HuH-7 (cell line): Measurements from ENCODE around the gene MSH3.
A peak's percentile ranks its signal among the peaks of the same experiment; 100 is the strongest.
"Not testable (repeated sequence)": the region's sequence is repeated elsewhere in the genome, so short reads cannot be mapped to it uniquely, and the experiment has no call there.

Experiments used
- DNase-seq: peaks from one replicate; pipeline ENCODE4 v3.0.0; 2011; ENCODE audit warnings: low spot score

The MSH3 gene

DNA sequence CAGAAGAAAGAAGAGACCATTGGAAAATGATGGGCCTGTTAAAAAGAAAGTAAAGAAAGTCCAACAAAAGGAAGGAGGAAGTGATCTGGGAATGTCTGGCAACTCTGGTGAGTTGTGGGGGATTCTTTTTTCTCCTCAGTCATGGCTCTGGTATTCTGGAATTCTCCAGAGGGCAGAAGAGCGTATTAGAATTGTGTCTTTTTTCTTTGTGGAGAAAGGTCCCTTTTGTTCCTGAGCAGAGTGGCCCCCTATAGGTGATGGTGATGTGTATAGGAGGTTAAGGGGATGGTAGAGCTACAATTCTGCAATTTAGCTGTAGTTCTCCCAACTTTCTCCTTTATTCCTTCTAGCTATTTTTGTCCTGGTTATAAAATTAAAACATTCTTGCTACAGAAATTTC lies 2.0 kb downstream of the MSH3 start:
- no peak for DNase-seq

- no peak for DNase-seq
Measured at GRCh38 chr5:80659106-80659505, 4.7 kb downstream of the MSH3 start.

- DNase-seq: not testable (repeated sequence)
Measured at GRCh38 chr5:80660661-80661060, 6.2 kb downstream of the MSH3 start.

DNA sequence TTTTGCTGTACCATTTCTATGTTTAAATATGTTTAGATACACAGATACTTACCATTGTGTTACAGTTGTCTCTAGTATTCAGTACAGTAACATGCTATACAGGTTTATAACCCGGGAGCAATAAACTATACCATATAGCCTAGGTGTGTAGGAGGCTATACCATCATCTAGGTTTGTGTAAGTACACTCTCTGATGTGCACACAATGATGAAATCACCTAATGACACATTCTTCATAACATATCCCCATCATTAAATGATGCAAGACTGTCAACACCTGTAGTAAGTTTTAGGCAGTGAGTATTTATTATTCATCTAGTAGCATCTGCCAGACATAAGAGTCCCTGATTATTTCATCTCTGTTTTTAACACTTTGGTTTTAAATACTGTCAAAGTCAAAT lies 7.7 kb downstream of the MSH3 start:
- DNase-seq: no peak

DNA sequence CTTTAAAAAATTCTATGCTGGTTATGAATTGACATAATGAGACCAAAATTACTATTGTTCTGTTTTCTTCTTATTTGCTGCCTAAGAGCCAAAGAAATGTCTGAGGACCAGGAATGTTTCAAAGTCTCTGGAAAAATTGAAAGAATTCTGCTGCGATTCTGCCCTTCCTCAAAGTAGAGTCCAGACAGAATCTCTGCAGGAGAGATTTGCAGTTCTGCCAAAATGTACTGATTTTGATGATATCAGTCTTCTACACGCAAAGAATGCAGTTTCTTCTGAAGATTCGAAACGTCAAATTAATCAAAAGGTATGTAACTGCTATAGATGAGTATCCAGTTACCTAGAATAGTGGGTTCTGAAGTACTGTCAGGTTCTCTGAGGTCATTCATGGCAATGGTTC lies 10.6 kb downstream of the MSH3 start:
- no peak for DNase-seq

GRCh38 chr5:80667384-80667783 lies 12.9 kb downstream of the MSH3 start:
- DNase-seq: no peak

GRCh38 chr5:80668016-80668969 lies 13.8 kb downstream of the MSH3 start:
- no peak for DNase-seq

DNA sequence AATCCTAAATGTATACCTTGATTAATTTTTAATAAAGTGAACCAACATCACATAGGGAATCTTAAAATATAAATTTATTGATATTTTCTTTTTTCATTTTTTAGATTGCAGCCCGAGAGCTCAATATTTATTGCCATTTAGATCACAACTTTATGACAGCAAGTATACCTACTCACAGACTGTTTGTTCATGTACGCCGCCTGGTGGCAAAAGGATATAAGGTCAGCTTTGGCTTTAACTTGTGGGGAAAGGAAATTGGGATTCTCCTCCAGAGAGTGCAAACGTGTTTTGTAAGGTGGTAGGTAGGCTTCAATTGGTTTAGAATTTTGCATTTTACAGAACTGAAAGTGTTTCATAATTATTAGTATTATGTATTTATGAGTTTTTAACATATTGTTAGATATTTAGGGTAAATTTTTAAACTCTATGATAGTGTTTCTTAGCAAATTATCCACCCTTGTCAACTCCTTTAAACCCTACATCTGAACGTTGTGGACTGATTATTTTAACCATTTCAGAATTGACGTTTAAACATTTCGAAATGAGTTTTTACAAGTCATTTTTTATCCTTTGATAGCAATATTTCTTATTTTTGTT lies 17.8 kb downstream of the MSH3 start:
- peak; percentile 64 for DNase-seq

- DNase-seq: no peak
Measured at GRCh38 chr5:80676706-80677105, 22.3 kb downstream of the MSH3 start.

GRCh38 chr5:80686757-80687156 lies 32.3 kb downstream of the MSH3 start:
- DNase-seq: no peak

- DNase-seq: no peak
Measured at GRCh38 chr5:80688648-80689420, 34.4 kb downstream of the MSH3 start.

- no peak for DNase-seq
Measured at GRCh38 chr5:80689627-80690026, 35.2 kb downstream of the MSH3 start.

DNA sequence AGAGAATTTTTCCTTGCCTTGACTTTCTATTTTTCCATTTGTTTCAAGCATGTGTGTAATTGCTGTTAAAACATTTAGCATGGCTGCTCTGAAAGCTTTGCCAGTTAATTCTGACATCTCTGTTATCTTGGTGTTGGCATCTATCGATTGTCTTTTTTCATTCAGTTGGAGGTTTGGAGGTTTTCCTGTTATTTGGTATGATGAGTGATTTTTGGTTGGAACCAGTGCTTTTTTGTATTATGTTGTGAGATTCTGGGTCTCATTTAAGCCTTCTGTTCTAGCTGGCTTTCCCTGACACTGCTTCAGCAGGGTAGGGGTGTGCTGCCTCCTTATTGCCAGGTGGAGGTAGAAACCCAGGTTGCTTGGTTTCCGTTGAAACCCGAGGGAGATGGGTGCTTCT lies 41.2 kb downstream of the MSH3 start:
- no peak for DNase-seq

- DNase-seq: no peak
Measured at GRCh38 chr5:80696450-80696849, 42.0 kb downstream of the MSH3 start.

DNA sequence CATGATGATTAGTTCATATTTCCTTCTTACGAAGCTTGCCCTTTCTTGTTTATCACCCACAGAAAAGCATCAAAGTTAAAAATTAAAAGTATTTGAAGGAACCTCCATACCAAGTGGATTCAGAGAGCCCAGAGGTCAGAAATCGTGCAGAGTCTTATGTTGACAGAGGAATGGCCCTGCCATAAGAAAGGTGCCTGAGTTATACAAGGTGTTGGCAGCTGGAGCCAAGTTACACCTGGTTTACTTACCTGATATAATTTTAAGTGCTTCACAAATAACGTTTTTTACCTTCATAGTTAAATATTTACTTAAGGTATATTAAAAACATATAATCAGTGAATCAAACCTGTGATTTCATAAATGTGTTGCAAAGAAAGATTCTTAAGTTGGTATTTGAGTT lies 42.6 kb downstream of the MSH3 start:
- no peak for DNase-seq

- no peak for DNase-seq
Measured at GRCh38 chr5:80698369-80698768, 43.9 kb downstream of the MSH3 start.

DNA sequence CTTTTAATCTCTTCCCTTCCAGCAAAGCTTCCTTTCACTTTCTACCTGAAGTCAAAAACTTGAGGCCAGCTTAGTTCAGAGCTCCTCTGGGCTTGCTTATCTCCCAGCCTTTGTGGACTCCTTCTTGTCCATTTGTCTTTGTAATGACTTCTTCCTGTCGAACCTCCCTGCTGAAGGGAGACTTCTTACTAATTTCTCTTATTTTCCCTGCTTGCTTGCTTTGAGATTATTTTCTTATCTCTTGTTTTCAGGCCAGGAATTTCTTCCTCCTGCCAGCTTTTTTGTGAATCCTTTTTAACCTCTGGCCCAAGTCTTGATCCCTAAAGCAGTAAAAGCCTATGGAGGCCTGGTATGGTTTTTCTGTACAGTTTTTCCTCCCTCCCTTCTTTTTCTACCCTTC lies 47.1 kb downstream of the MSH3 start:
- DNase-seq: no peak

DNA sequence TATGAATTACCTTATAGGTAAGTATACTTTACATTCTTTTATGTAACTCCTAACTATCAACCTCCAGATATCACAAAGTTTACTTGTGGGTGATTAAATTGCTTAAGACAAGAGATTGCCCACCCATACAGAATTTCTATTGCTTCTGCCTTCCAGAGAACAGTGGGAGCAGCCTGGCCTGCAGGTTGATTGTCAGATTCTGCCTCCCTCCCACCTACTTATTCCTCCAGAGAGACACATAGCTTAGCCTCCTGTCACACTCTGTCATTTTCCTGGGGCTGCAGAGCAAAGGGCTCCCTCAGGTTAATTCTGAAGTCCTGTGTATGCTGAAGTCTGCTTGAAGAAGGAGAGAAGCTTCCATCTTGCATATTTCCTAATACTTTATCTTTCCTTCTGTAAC lies 48.8 kb downstream of the MSH3 start:
- no peak for DNase-seq

GRCh38 chr5:80703747-80704146 lies 49.3 kb downstream of the MSH3 start:
- DNase-seq: no peak

GRCh38 chr5:80704221-80704620 lies 49.8 kb downstream of the MSH3 start:
- no peak for DNase-seq

DNA sequence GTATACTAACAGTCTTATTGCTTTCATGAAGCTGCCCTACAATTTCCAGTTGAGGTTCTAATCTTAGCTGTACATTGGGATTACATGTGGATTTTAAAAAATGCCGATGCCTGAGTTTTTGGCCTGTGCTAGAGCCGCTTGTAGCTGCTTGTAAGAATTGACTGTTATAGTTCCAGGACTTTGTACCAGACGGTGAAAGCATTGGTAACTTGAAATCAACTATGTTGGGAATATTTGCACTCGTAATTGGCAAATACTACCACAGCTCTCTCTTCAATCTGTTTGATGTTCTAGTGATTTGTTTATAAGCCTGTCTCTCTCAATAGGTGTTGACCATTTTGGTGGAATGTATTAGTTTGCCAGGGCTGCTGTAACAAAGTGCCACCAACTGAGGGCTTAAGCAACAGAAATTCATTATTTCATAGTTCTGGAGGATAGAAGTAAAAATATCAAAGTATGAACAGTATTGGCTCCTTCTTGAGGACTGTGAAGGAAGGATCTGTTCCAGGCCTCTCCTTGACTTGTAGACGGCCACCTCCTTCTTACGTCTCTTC lies 50.8 kb downstream of the MSH3 start:
- no peak for DNase-seq

DNA sequence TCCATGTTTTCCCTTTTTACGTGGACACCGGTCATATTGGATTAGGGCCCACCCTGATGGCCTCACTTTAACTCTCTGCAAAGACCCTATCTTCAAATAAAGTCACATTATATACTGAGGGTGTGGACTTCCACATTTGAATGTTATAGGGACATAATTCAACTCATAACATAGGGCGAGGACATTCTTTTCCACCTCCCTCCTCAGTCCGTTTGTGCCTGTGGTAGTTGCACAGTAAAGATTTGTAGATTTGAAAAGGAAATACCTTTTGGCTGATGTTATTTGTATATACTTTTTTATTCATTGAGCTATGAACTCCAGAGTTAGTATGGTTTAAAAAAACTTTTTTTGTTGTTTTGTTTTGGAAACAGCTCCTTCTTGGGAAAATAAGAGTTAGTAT lies 51.3 kb downstream of the MSH3 start:
- DNase-seq: no peak
